Thoracic aorta (tissue), 2 donors: ENCODE data around the gene OR6M1. TPM values are rescaled to one million over a fixed set of nuclear protein-coding genes. Genes with fewer than 3 reads are reported as not detected.

Experiments
- ATAC-seq: fragments of 150-250 bp; one replicate; pipeline ENCODE4 v1.8.0; 2017; ENCODE audit warnings: low read depth; ENCODE audit not compliant: insufficient number of reproducible peaks, low FRiP score
- DNase-seq: peaks from one replicate; pipeline ENCODE4 v3.0.0-alpha.2; 2020; ENCODE audit warnings: low spot score
- H3K27ac ChIP-seq, 2 donors: fragments of 200-600 bp; sonication (generic); 1 replicate in 1 of 2; 2 replicates in 1 of 2; pipeline ENCODE4 v1.5.1; 2016; ENCODE audit warnings: mild to moderate bottlenecking in 2 of 2, moderate library complexity in 2 of 2
- H3K27me3 ChIP-seq: fragments of 200-600 bp; sonication (generic); replicated peaks from 2 replicates; pipeline ENCODE4 v1.6.0; 2016; ENCODE audit warnings: mild to moderate bottlenecking; ENCODE audit not compliant: insufficient read depth
- H3K36me3 ChIP-seq: fragments of 200-600 bp; sonication (generic); one replicate; pipeline ENCODE4 v1.5.1; 2016
- H3K4me1 ChIP-seq, 2 donors: fragments of 200-600 bp; sonication (generic); 1 replicate in 1 of 2; 2 replicates in 1 of 2; pipeline versions ENCODE4 v1.5.1 to v1.6.0; 2016; ENCODE audit warnings: low read depth in 2 of 2, mild to moderate bottlenecking in 1 of 2; ENCODE audit not compliant: control insufficient read depth in 1 of 2
- H3K4me3 ChIP-seq: fragments of 200-600 bp; sonication (generic); 2 replicates; pipeline ENCODE4 v1.5.1; 2016; ENCODE audit warnings: mild to moderate bottlenecking
- H3K9me3 ChIP-seq: fragments of 200-600 bp; sonication (generic); 2 replicates; pipeline ENCODE4 v1.5.1; 2016
- CTCF ChIP-seq: fragments of 200-600 bp; sonication (generic); IDR thresholded peaks from one replicate; pipeline ENCODE4 v1.5.1; 2019; ENCODE audit warnings: antibody characterized with exemption
- total RNA-seq, 2 donors: library from RNA; depleted of rRNA; stranded (reverse); fragments of >200 nt; gene quantifications; one replicate each; pipeline versions ENCODE4 v1.1.0 to v1.2.3, GENCODE V29; 2016

OR6M1 gene
- total RNA-seq, 2 donors from 2014 or later = not detected

- no peak overlapping the region for H3K4me3 ChIP-seq
- ATAC-seq = no peak
- no peak for TF ChIP-seq CTCF
- H3K27ac ChIP-seq = no peak overlapping the region
- H3K36me3 ChIP-seq = no peaks in the 10 kb centered on the region
- no peaks in the 10 kb centered on the region for H3K4me1 ChIP-seq
- H3K27me3 ChIP-seq = no peaks in the 10 kb centered on the region
- DNase-seq = no peak
- H3K9me3 ChIP-seq = no peaks in the 10 kb centered on the region
Observed at GRCh38 chr11:123796226-123796625, 9.9 kb downstream of the OR6M1 start.

- H3K27me3 ChIP-seq = no peaks in the 10 kb centered on the region
- H3K4me1 ChIP-seq = no peaks in the 10 kb centered on the region
- DNase-seq (no peak), ATAC-seq (no peak)
- no peak overlapping the region for H3K27ac ChIP-seq
- H3K9me3 ChIP-seq = no peaks in the 10 kb centered on the region
- no peak overlapping the region for H3K4me3 ChIP-seq
- no peak for TF ChIP-seq CTCF
- H3K36me3 ChIP-seq = no peaks in the 10 kb centered on the region
Observed at GRCh38 chr11:123783536-123783935, 22.6 kb downstream of the OR6M1 start.

- no peak for DNase-seq
- H3K4me3 ChIP-seq = no peak overlapping the region
Observed at GRCh38 chr11:123778511-123778910, 27.6 kb downstream of the OR6M1 start.

GRCh38 chr11:123775715-123776549 is 30.2 kb downstream of the OR6M1 start:
- Histone ChIP-seq H3K9me3 (no peaks in the 10 kb centered on the region), H3K36me3 (no peaks in the 10 kb centered on the region), H3K4me1 (no peaks in the 10 kb centered on the region), H3K27ac (no peak overlapping the region), H3K4me3 (no peak overlapping the region), H3K27me3 (no peaks in the 10 kb centered on the region)
- ATAC-seq = no peak
- no peak for TF ChIP-seq CTCF
- DNase-seq = no peak

More at GRCh38 chr11:123778511-123778910, 27.6 kb downstream of the OR6M1 start:
- H3K27ac ChIP-seq = no peak overlapping the region
- no peaks in the 10 kb centered on the region for H3K36me3 ChIP-seq
- no peaks in the 10 kb centered on the region for H3K27me3 ChIP-seq
- H3K4me1 ChIP-seq = no peaks in the 10 kb centered on the region
- TF ChIP-seq CTCF = no peak
- H3K9me3 ChIP-seq = no peaks in the 10 kb centered on the region
- ATAC-seq = no peak

GRCh38 chr11:123775289-123775688 is 30.9 kb downstream of the OR6M1 start:
- H3K4me1 ChIP-seq = no peaks in the 10 kb centered on the region
- ATAC-seq = no peak
- no peak overlapping the region for H3K27ac ChIP-seq
- no peaks in the 10 kb centered on the region for H3K9me3 ChIP-seq
- TF ChIP-seq CTCF = no peak
- H3K36me3 ChIP-seq = no peaks in the 10 kb centered on the region
- H3K27me3 ChIP-seq = no peaks in the 10 kb centered on the region
- no peak overlapping the region for H3K4me3 ChIP-seq
- no peak for DNase-seq
